Retinal pigment epithelial cell (primary cell): ENCODE measurements around the gene RNASE13.

ENCODE experiments used
- DNase-seq: peaks from one replicate; pipeline ENCODE4 v3.0.0-alpha.2; 2010; ENCODE audit warnings: low read depth
- H3K4me3 ChIP-seq: 2 replicates; pipeline ENCODE4 v1.5.1; 2011; ENCODE audit warnings: mild to moderate bottlenecking, low read length, control low read depth, moderate library complexity
- CTCF ChIP-seq: conservative IDR thresholded peaks from 2 replicates; pipeline ENCODE4 v1.5.1; 2011; ENCODE audit warnings: low read depth, low read length, control low read depth, inconsistent platforms

RNASE13 gene

DNA sequence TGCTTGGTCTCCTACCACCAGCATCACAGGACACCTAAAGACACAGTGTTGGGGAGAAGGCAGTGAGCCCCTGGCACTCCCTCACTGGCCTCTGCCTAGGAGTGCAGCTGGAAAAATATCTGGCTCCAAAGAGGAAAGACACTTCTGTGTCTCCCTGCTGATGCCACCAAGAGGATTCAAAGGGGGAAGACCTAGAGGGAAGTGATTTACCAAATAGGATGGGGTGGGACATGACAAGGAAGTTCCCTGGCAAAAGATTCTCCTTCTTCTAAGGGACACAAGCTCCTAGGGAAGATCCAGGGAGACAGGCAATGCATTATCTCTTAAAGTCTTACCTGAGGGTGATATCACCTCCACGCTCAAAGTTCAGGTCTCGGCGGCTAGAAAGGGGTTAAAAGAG, 15.8 kb downstream of the RNASE13 start:
- DNase-seq, result no peak
- no peak overlapping the region for H3K4me3 ChIP-seq
- TF ChIP-seq CTCF, result no peak

GRCh38 chr14:21018286-21018685, 16.3 kb downstream of the RNASE13 start:
- no peak overlapping the region for H3K4me3 ChIP-seq
- TF ChIP-seq CTCF, result no peak
- no peak for DNase-seq

- DNase-seq, result no peak
- TF ChIP-seq CTCF, result no peak
- H3K4me3 ChIP-seq, result no peak overlapping the region
These were observed 16.9 kb downstream of the RNASE13 start for GRCh38 chr14:21017528-21018245.

- DNase-seq, result no peak
- TF ChIP-seq CTCF, result no peak
- H3K4me3 ChIP-seq, result no peak overlapping the region
These were observed 18.0 kb downstream of the RNASE13 start for GRCh38 chr14:21016413-21017190.

- no peak for DNase-seq
- TF ChIP-seq CTCF, result no peak
- H3K4me3 ChIP-seq, result no peak overlapping the region
These were observed 19.3 kb downstream of the RNASE13 start for GRCh38 chr14:21015312-21015711.

DNA sequence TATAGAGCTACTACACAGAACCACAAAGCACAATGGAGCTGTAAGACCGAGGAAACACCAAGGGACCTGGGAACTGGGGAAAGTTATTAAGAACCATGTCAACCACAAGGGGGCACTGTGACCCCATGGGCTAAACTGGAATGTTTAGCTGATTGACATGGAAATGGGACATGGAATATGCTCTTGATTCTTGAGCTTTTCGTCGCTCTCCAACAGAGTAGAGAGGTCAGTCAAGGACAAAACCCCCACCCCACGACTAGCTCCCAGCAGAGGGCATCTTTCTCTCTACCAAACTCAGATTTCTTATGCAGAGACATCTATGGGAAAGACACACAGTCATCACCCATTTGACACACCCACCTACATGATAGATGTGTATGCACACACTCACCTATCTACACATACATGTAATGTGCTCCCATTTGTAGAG, 19.8 kb downstream of the RNASE13 start:
- no peak overlapping the region for H3K4me3 ChIP-seq

More for the DNA sequence above, 19.8 kb downstream of the RNASE13 start:
- DNase-seq, result peak; percentile 51
- peak; percentile 93 for TF ChIP-seq CTCF
